Astrocyte (in vitro differentiated cells and primary cell): ENCODE results near the gene ZMIZ1.

ENCODE experiments used
- CTCF ChIP-seq: IDR thresholded peaks from 2 replicates; pipeline ENCODE4 v1.5.1; 2011; ENCODE audit warnings: low read depth, mild to moderate bottlenecking, inconsistent platforms, low read length, moderate library complexity; ENCODE audit not compliant: insufficient read depth
- EZH2 ChIP-seq: IDR thresholded peaks from 2 replicates; pipeline ENCODE4 v1.6.1; 2012; ENCODE audit warnings: mild to moderate bottlenecking, low read length, inconsistent platforms; ENCODE audit not compliant: insufficient read depth

- TF ChIP-seq EZH2 (no peak), CTCF (no peak)
Observed at GRCh38 chr10:79209831-79210230, 141.1 kb downstream of the ZMIZ1 start.
